ENCODE measurements around the gene SLC25A1.

Gene SLC25A1

DNA sequence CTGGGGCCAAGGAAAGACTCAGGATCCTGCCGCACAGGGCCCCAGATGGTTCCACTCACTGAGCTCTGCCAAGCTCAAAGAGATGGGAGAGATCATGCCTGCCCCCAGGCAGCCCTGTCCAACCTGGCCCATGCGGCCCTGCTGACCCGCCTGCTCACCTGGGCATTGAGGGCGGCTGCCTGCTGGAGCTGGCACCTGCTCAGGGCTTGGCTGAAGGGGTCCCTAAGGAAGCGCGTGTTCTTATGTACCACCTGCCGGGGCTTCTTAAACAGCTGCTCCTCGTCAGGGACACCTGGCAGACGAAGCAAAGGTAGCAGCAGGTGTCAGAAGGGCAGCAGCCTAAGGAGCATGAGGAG is 39.6 kb downstream of the SLC25A1 start:
- Histone ChIP-seq H3K36me3 (ENCODE audit: insufficient read depth) (no peaks in the 10 kb centered on the region; the same call in 1 of the 2 replicates), H3K9ac (no peak overlapping the region), H3K4me3 (IDR thresholded peaks at IDR 0.05; ENCODE audit: insufficient read depth, low read depth, low read length) (no peak overlapping the region), H3K4me1 (ENCODE audit: low read depth, poor library complexity, severe bottlenecking) (peaks cover 4% of the 10 kb centered on the region), H3K27me3 (ENCODE audit: insufficient read depth, low read depth) (no peaks in the 10 kb centered on the region), H3K4me2 (no peak overlapping the region), H2AFZ (ENCODE audit: low read depth) (no peak overlapping the region), H4K20me1 (ENCODE audit: insufficient read depth) (no peaks in the 10 kb centered on the region), H3K27ac (no peak overlapping the region), H3K79me2 (ENCODE audit: insufficient read depth, low read depth) (peaks cover 15% of the 10 kb centered on the region; the same call in 1 of the 2 replicates)
- TF ChIP-seq CTCF (conservative IDR thresholded peaks at IDR 0.05; ENCODE audit: low read depth, low read length) = no peak

- no peaks in the 10 kb centered on the region for H4K20me1 ChIP-seq (ENCODE audit: insufficient read depth)
- H3K27ac ChIP-seq = no peak overlapping the region
- peaks cover 9% of the 10 kb centered on the region; the same call in 1 of the 2 replicates for H3K79me2 ChIP-seq (ENCODE audit: insufficient read depth, low read depth)
- peaks cover 1% of the 10 kb centered on the region for H3K4me1 ChIP-seq (ENCODE audit: low read depth, poor library complexity, severe bottlenecking)
- TF ChIP-seq CTCF (conservative IDR thresholded peaks at IDR 0.05; ENCODE audit: low read depth, low read length) = no peak
- no peaks in the 10 kb centered on the region; the same call in 1 of the 2 replicates for H3K36me3 ChIP-seq (ENCODE audit: insufficient read depth)
- no peaks in the 10 kb centered on the region for H3K27me3 ChIP-seq (ENCODE audit: insufficient read depth, low read depth)
- no peak overlapping the region for H2AFZ ChIP-seq (ENCODE audit: low read depth)
- no peak overlapping the region for H3K4me2 ChIP-seq
- H3K9ac ChIP-seq = no peak overlapping the region
- no peak overlapping the region for H3K4me3 ChIP-seq (IDR thresholded peaks at IDR 0.05; ENCODE audit: insufficient read depth, low read depth, low read length)
Observed at GRCh38 chr22:19138217-19139000, 40.1 kb downstream of the SLC25A1 start.

DNA sequence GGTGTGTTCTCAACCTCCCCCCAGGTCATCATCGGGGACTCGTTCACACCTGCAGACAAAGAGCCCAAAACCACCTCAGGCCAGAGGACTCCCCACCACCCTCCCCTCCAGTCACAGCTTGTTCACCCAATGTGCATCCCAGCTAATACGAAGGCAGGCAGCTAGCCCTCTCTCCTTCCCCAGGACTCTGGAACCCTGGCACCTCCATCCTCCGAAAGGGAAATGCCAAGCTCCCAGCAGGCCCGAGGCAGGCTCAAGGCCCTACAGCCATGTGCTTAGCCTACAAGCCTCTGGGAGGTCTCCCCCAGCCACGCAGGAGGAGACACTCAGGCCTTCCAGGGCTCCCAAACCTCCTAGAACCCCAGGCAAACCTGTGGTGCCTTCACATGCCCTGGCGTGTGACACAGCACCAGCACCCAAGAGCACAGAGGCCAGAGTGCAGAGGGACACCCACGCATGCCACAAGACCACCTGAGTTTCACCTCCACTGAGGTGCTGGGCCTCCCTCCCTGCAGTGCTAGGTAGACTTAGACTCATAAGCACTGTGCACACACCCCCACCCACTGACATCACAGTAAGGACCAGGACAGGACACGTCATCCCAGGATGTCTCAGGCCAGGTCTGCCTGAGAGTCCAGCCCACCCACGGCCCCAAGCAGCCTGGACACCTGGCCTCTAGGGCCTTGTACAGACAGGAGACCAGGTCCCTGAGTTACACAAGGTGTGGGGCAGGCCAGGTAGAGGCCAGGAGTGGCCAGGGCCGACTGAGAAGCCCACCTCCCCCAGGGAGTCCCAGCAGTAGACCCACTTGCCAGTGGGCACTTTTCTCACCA is 40.9 kb downstream of the SLC25A1 start:
- no peak for TF ChIP-seq CTCF (conservative IDR thresholded peaks at IDR 0.05; ENCODE audit: low read depth, low read length)
- H3K27ac ChIP-seq = no peak overlapping the region
- H3K36me3 ChIP-seq (ENCODE audit: insufficient read depth) = no peaks in the 10 kb centered on the region; the same call in 1 of the 2 replicates
- H3K27me3 ChIP-seq (ENCODE audit: insufficient read depth, low read depth) = no peaks in the 10 kb centered on the region
- no peaks in the 10 kb centered on the region for H3K4me1 ChIP-seq (ENCODE audit: low read depth, poor library complexity, severe bottlenecking)
- H3K4me3 ChIP-seq (IDR thresholded peaks at IDR 0.05; ENCODE audit: insufficient read depth, low read depth, low read length) = no peak overlapping the region
- H3K79me2 ChIP-seq (ENCODE audit: insufficient read depth, low read depth) = 0 out of 2 replicates have a peak, but pooled peaks cover under 1% of the 10 kb centered on the region
- H3K9ac ChIP-seq = no peak overlapping the region
- H3K4me2 ChIP-seq = no peak overlapping the region
- H2AFZ ChIP-seq (ENCODE audit: low read depth) = no peak overlapping the region
- H4K20me1 ChIP-seq (ENCODE audit: insufficient read depth) = no peaks in the 10 kb centered on the region

DNA sequence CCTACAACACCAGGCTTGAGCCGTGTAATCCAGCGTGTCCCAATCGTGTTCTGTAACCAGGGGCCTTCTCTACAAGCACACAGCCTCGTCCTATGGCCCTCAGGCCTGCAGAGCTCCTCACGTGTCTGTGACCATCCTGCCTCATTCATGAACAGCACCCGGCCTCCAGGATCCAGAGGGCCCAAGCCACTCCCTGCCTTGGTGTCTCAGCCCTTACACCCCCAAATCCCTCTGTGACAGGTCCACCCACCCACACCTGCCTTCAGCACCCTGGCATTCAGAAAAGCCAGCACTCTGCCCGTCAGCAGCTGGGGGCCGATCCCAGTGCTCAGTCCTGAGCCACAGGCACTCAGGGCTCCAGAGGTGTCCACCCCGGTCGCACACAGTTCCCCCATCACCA is 41.6 kb downstream of the SLC25A1 start:
- no peak overlapping the region for H3K4me3 ChIP-seq (IDR thresholded peaks at IDR 0.05; ENCODE audit: insufficient read depth, low read depth, low read length)
- H3K9ac ChIP-seq = no peak overlapping the region
- H3K27me3 ChIP-seq (ENCODE audit: insufficient read depth, low read depth) = no peaks in the 10 kb centered on the region
- H4K20me1 ChIP-seq (ENCODE audit: insufficient read depth) = no peaks in the 10 kb centered on the region
- H3K4me1 ChIP-seq (ENCODE audit: low read depth, poor library complexity, severe bottlenecking) = no peaks in the 10 kb centered on the region
- no peaks in the 10 kb centered on the region for H3K79me2 ChIP-seq (ENCODE audit: insufficient read depth, low read depth)
- TF ChIP-seq CTCF (conservative IDR thresholded peaks at IDR 0.05; ENCODE audit: low read depth, low read length) = no peak
- H3K4me2 ChIP-seq = no peak overlapping the region
- H2AFZ ChIP-seq (ENCODE audit: low read depth) = no peak overlapping the region
- no peaks in the 10 kb centered on the region; the same call in 1 of the 2 replicates for H3K36me3 ChIP-seq (ENCODE audit: insufficient read depth)
- no peak overlapping the region for H3K27ac ChIP-seq
